ENCODE results near the gene ATP9B.

Gene ATP9B

DNA sequence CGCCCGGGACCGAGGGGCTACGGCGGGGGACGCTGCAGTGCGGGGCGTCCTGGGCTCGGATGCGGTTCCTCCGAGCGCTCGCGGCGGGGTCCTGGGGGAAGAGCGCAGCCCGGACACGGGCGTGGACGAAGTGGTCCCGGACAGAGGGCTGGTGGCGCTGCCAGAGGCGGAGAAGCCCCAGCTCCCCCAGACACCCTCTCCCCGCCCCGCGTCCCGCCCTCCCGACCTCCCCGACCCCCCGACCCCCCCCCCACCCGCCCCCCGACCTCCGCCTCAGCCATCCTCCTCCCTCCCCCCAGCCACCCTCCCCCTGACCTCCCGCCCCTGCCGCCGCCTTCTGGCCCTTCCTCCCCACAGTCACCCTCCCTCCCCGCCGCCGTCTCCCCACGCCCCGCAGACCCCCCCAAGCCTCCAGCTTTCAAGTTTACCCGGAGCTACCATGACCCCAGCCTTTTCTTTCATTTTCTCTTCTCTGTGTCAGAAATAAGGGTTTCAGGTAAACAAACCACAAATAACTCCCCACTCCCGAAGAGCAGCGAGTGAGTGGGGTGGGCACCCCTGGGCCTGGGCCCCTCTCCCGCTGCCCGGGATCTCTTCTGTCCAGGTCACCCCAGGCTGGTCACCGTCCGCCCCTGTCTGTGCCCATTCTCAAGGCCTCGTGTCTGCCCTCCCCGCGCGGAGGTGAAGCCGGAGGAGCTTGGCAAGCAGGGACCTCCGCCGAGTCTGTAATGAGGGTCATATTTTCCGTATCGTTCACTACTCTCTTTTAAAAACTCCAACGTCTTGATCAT is 331.6 kb downstream of the ATP9B start:
- TF ChIP-seq, protein P1, sequence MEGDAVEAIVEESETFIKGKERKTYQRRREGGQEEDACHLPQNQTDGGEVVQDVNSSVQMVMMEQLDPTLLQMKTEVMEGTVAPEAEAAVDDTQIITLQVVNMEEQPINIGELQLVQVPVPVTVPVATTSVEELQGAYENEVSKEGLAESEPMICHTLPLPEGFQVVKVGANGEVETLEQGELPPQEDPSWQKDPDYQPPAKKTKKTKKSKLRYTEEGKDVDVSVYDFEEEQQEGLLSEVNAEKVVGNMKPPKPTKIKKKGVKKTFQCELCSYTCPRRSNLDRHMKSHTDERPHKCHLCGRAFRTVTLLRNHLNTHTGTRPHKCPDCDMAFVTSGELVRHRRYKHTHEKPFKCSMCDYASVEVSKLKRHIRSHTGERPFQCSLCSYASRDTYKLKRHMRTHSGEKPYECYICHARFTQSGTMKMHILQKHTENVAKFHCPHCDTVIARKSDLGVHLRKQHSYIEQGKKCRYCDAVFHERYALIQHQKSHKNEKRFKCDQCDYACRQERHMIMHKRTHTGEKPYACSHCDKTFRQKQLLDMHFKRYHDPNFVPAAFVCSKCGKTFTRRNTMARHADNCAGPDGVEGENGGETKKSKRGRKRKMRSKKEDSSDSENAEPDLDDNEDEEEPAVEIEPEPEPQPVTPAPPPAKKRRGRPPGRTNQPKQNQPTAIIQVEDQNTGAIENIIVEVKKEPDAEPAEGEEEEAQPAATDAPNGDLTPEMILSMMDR (IDR thresholded peaks at IDR 0.05; ENCODE audit: low read depth, low read length, missing control alignments) = no peak
- peak overlapping the region; percentile 66 for H3K4me3 ChIP-seq (ENCODE audit: low read depth, low read length)
- no peak for DNase-seq (ENCODE audit: low read depth)

DNA sequence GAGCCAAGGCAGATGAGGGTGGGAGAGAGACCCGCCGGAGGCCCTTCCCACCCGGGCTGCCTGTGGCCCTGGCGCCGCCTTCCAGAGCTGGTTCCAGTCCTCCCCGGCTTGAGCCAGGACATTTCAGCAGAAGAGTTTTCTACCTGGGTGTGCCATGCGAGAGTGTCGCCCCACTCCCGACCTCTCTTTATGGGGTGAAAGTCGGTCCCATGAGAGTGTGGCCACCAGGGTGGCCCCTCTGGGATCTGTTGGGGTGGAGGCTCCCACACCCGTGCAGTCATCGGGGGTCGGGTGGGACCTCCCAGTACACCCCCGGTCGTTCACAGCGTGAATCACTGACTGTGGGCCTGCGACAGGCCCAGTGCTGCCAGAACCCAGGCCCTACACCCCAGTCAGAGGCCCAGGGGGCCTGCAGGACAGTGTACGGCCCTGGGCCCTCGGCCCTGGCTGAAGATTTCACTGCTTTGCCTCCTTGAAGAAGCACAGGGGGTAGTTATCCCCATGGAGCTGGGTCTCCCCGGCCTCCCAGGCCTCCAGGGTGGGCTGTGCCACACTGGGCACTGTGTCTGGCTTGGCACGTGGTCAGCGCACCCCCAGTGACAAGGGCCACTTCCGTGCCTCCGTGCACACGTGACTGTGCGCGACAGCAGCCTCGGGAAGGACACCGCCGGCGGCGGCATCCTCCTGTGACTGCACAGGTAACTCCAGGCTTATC is 332.5 kb downstream of the ATP9B start:
- no peak for DNase-seq (ENCODE audit: low read depth)
- TF ChIP-seq, protein P1 (IDR thresholded peaks at IDR 0.05; ENCODE audit: low read depth, low read length, missing control alignments) = no peak
- no peak overlapping the region for H3K4me3 ChIP-seq (ENCODE audit: low read depth, low read length)

- TF ChIP-seq, protein P1 (IDR thresholded peaks at IDR 0.05; ENCODE audit: low read depth, low read length, missing control alignments) = no peak
- no peak for DNase-seq (ENCODE audit: low read depth)
- no peak overlapping the region for H3K4me3 ChIP-seq (ENCODE audit: low read depth, low read length)
These were observed 333.0 kb downstream of the ATP9B start for GRCh38 chr18:79402209-79402576.

GRCh38 chr18:79402977-79403722 is 334.0 kb downstream of the ATP9B start:
- no peak for DNase-seq (ENCODE audit: low read depth)
- H3K4me3 ChIP-seq (ENCODE audit: low read depth, low read length) = no peak overlapping the region
- TF ChIP-seq, protein P1 (IDR thresholded peaks at IDR 0.05; ENCODE audit: low read depth, low read length, missing control alignments) = no peak

GRCh38 chr18:79403723-79404566 is 334.8 kb downstream of the ATP9B start:
- DNase-seq (ENCODE audit: low read depth) = no peak
- no peak overlapping the region for H3K4me3 ChIP-seq (ENCODE audit: low read depth, low read length)
- TF ChIP-seq, protein P1 (IDR thresholded peaks at IDR 0.05; ENCODE audit: low read depth, low read length, missing control alignments) = no peak

GRCh38 chr18:79404567-79404910 is 335.3 kb downstream of the ATP9B start:
- H3K4me3 ChIP-seq (ENCODE audit: low read depth, low read length) = no peak overlapping the region
- TF ChIP-seq, protein P1 (IDR thresholded peaks at IDR 0.05; ENCODE audit: low read depth, low read length, missing control alignments) = no peak
- no peak for DNase-seq (ENCODE audit: low read depth)

Measured in GM12864 (cell line).